Hepatocyte (in vitro differentiated cells): ENCODE results near the gene SLC27A3. TPM values are rescaled to one million over a fixed set of nuclear protein-coding genes. Genes with fewer than 3 reads are reported as not detected.

Experiments used
- DNase-seq: peaks from one replicate; pipeline ENCODE4 v3.0.0-alpha.2; 2016; ENCODE audit warnings: low spot score
- H2AFZ ChIP-seq: fragments of 200-600 bp; sonication (generic); 2 replicates; pipeline ENCODE4 v1.6.0; 2016; ENCODE audit warnings: antibody characterized with exemption, mild to moderate bottlenecking
- H3K27ac ChIP-seq: fragments of 200-600 bp; sonication (generic); 2 replicates; pipeline ENCODE4 v1.5.1; 2016; ENCODE audit warnings: mild to moderate bottlenecking
- H3K27me3 ChIP-seq: fragments of 200-600 bp; sonication (generic); 2 replicates; pipeline ENCODE4 v1.6.1; 2016
- H3K36me3 ChIP-seq: fragments of 200-600 bp; sonication (generic); replicated peaks from 2 replicates; pipeline ENCODE4 v1.5.1; 2016; ENCODE audit warnings: low read depth; ENCODE audit not compliant: insufficient read depth
- H3K4me1 ChIP-seq: fragments of 200-600 bp; sonication (generic); 2 replicates; pipeline ENCODE4 v1.5.1; 2016; ENCODE audit warnings: mild to moderate bottlenecking, moderate library complexity; ENCODE audit not compliant: insufficient read depth
- H3K4me2 ChIP-seq: fragments of 200-600 bp; sonication (generic); 2 replicates; pipeline ENCODE4 v1.6.0; 2016
- H3K4me3 ChIP-seq: fragments of 200-600 bp; sonication (generic); 2 replicates; pipeline ENCODE4 v1.5.1; 2016; ENCODE audit warnings: mild to moderate bottlenecking
- H3K79me2 ChIP-seq: fragments of 200-600 bp; sonication (generic); 2 replicates; pipeline ENCODE4 v1.6.0; 2017; ENCODE audit warnings: mild to moderate bottlenecking
- H3K9me2 ChIP-seq: fragments of 200-600 bp; sonication (generic); replicated peaks from 2 replicates; pipeline ENCODE4 v1.6.0; 2017; ENCODE audit warnings: mild to moderate bottlenecking; ENCODE audit not compliant: insufficient read depth
- H3K9me3 ChIP-seq: fragments of 200-600 bp; sonication (generic); 2 replicates; pipeline ENCODE4 v1.5.1; 2016; ENCODE audit warnings: low read depth, mild to moderate bottlenecking
- H4K20me1 ChIP-seq: fragments of 200-600 bp; sonication (generic); 2 replicates; pipeline ENCODE4 v1.6.0; 2016; ENCODE audit warnings: mild to moderate bottlenecking; ENCODE audit not compliant: insufficient read depth, poor library complexity, severe bottlenecking
- EZH2 ChIP-seq: fragments of 200-600 bp; sonication (generic); IDR thresholded peaks from 2 replicates; pipeline ENCODE4 v1.6.1; 2016; ENCODE audit warnings: antibody characterized with exemption, mild to moderate bottlenecking, borderline replicate concordance
- EZH2phosphoT487 ChIP-seq: fragments of 200-600 bp; sonication (generic); IDR thresholded peaks from one replicate; pipeline ENCODE4 v1.6.1; 2018; ENCODE audit warnings: antibody characterized with exemption, mild to moderate bottlenecking, low read depth, moderate library complexity; ENCODE audit not compliant: unreplicated experiment, severe bottlenecking
- WGBS: methylation state at CpG from one replicate; pipeline ENCODE4 v1.1.6; 2016; ENCODE audit warnings: low lambda C conversion rate; ENCODE audit errors: missing lambda C conversion rate; 5-methylcytosine and 5-hydroxymethylcytosine counted together
- polyA plus RNA-seq: library from polyadenylated mRNA; unstranded; fragments of >200 nt; fragmentation: Nextera tagmentation; extraction: Ambion mirVana; gene quantifications from 2 replicates; pipeline ENCODE4 v1.2.1, GENCODE V29; 2016
- total RNA-seq: library from RNA; depleted of rRNA; stranded (reverse); fragments of >200 nt; gene quantifications from 2 replicates; pipeline ENCODE4 v1.2.3, GENCODE V29; 2014
- TF ChIP-seq, protein P1 (sequence below): fragments of 200-600 bp; sonication (generic); IDR thresholded peaks from 2 replicates; pipeline ENCODE4 v1.5.1; 2016; ENCODE audit warnings: antibody characterized with exemption, mild to moderate bottlenecking; ENCODE audit not compliant: poor library complexity

SLC27A3 gene, protein sequence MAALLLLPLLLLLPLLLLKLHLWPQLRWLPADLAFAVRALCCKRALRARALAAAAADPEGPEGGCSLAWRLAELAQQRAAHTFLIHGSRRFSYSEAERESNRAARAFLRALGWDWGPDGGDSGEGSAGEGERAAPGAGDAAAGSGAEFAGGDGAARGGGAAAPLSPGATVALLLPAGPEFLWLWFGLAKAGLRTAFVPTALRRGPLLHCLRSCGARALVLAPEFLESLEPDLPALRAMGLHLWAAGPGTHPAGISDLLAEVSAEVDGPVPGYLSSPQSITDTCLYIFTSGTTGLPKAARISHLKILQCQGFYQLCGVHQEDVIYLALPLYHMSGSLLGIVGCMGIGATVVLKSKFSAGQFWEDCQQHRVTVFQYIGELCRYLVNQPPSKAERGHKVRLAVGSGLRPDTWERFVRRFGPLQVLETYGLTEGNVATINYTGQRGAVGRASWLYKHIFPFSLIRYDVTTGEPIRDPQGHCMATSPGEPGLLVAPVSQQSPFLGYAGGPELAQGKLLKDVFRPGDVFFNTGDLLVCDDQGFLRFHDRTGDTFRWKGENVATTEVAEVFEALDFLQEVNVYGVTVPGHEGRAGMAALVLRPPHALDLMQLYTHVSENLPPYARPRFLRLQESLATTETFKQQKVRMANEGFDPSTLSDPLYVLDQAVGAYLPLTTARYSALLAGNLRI
- total RNA-seq (21.5 and 22.8 TPM in 2 replicates), polyA plus RNA-seq (37.2 and 38.1 TPM in 2 replicates)

DNA sequence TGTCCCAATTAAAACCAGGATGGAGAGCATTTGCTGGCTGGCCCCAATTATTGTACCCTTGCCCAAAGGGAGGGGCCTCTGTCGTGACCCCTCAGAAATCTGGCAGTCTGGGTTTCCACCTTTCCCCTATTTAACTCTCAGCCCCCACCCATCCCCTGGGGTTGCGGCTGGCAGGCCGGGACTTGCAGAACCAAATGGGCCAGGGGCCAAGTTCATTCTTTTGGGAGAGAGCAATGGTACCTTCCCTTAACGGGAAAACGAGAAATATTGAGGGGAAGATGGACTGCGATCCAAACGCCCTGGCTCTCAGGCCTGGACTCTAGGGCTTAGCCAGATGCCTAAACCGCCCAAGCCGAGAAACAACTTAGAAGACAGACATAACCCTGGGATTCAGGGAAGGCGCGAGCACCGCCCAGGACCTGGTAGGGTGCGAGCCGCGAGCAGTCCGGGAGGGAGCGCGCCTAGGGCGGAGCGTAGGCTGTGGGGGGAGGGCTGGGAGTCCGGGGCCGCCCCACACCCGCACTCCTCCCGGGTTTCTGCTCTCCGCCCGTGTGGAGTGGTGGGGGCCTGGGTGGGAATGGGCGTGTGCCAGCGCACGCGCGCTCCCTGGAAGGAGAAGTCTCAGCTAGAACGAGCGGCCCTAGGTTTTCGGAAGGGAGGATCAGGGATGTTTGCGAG lies at the start of gene SLC27A3:
Gene SLC27A3, plus strand, starts transcription at position 628 of the 678 bp plus-strand sequence. CDS start 91 bp downstream, outside the sequence.
- H3K4me3 ChIP-seq = peak within 1 kb of the TSS; percentile 94
- H3K4me1 ChIP-seq = peaks cover 25% of the 10 kb centered on the region
- H3K27me3 ChIP-seq = no peaks in the 10 kb centered on the region
- H3K36me3 ChIP-seq = no peaks in the 10 kb centered on the region
- H3K4me2 ChIP-seq = peak within 1 kb of the TSS; percentile 98
- H4K20me1 ChIP-seq = no peaks in the 10 kb centered on the region
- H3K9me3 ChIP-seq = no peaks in the 10 kb centered on the region
- DNase-seq = peak; percentile 79
- H3K9me2 ChIP-seq = no peaks in the 10 kb centered on the region
- 10% methylated on average over 22 of the region's 35 CpGs for WGBS
- TF ChIP-seq, protein P1, sequence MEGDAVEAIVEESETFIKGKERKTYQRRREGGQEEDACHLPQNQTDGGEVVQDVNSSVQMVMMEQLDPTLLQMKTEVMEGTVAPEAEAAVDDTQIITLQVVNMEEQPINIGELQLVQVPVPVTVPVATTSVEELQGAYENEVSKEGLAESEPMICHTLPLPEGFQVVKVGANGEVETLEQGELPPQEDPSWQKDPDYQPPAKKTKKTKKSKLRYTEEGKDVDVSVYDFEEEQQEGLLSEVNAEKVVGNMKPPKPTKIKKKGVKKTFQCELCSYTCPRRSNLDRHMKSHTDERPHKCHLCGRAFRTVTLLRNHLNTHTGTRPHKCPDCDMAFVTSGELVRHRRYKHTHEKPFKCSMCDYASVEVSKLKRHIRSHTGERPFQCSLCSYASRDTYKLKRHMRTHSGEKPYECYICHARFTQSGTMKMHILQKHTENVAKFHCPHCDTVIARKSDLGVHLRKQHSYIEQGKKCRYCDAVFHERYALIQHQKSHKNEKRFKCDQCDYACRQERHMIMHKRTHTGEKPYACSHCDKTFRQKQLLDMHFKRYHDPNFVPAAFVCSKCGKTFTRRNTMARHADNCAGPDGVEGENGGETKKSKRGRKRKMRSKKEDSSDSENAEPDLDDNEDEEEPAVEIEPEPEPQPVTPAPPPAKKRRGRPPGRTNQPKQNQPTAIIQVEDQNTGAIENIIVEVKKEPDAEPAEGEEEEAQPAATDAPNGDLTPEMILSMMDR = no peak
- TF ChIP-seq EZH2phosphoT487 = no peak
- TF ChIP-seq EZH2 = no peak
- peak within 1 kb of the TSS; percentile 96 for H2AFZ ChIP-seq
- peaks cover 12% of the 10 kb centered on the region for H3K79me2 ChIP-seq
- H3K27ac ChIP-seq = peak within 1 kb of the TSS; percentile 94

DNA sequence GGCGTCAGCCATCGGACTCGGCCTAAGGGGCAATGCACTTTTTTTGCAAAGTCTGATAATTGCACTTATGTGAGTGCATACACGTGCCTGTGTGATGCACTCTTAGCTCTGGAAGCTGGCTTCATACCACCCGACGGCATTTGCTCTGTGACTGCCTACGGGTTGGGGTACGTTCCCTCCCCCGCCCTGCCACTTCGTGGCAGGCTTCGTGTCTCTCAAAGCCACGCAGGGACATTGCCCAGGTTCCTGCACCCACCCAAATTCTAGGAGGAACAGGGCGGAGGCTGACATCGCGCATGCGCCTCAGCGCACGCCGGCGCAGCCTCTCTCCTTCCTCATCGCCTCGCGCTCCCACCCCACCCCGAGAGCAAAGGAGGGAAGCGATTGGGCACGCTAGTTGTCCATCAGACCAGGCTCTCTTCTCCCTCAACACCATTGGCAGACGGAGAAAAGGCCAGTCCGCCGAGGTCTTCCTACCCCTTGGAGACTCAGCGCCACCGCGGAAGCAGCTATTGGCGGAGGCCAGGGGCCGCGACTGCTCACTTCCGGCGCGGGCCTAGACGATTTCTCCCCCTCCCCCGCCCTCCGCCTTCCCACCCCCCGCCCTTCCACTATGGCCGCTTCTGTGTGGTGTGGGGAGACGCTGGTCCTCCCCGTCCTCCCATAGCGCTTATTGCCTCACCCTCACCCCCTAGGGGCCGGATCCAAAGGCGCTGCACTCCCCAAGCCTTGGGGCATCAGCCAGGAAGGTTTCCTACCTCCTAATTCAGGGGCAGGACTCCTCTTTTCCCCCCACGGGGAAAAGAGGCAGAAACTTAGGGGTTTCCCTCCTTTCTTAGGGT lies 47.5 kb upstream of the SLC27A3 start, which contains the start of gene INTS3:
Gene INTS3, plus strand, starts transcription at position 588 of the 842 bp plus-strand sequence. CDS start 585 bp downstream, outside the sequence.
- Histone ChIP-seq H3K4me1 (peaks cover 17% of the 10 kb centered on the region), H3K27me3 (no peaks in the 10 kb centered on the region), H4K20me1 (no peaks in the 10 kb centered on the region), H3K4me3 (peak within 1 kb of the TSS; percentile 43), H3K9me2 (no peaks in the 10 kb centered on the region), H2AFZ (peak within 1 kb of the TSS; percentile 78), H3K4me2 (peak within 1 kb of the TSS; percentile 89), H3K27ac (peak within 1 kb of the TSS; percentile 93), H3K9me3 (no peaks in the 10 kb centered on the region), H3K79me2 (peaks cover 38% of the 10 kb centered on the region), H3K36me3 (no peaks in the 10 kb centered on the region)
- TF ChIP-seq, protein P1 = no peak
- TF ChIP-seq EZH2 (no peak), EZH2phosphoT487 (no peak)
- 4% methylated on average over 34 of the region's 49 CpGs for WGBS
- DNase-seq = peak; percentile 99

DNA sequence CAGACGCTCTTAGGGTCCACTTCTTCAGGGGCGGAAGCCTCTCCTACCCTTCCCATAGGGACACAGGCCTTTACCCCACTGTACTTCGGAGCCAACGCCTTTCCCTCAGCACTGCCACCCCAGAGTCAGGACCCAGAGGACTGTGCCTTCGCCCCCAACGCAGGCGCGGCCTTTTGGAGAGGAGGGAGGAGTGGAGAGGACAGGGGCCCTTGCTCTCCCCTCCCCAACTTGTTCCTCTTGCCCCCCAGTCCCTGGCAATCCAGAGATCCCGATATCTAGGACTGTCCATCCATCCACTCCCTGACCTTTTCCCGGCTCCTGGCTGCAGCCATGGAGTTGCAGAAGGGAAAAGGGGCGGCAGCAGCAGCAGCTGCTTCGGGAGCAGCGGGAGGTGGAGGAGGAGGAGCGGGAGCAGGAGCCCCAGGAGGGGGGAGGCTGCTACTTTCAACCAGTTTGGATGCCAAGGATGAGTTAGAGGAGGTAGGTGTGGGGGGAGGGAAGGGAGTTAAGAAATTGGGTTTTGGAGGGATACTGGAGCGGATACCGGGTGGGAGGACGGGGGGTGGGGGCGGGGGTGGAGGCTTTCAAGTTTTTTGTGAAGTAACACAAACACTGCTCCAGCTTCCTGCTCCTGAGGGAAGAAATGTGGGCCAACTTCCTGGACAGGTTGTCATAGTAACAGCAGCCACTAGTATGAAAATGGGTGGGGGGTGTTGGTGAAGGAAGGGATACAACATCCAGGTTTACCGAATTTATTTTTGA lies 46.7 kb upstream of the SLC27A3 start:
- peak; percentile 66 for DNase-seq
- under 1% methylated on average over 19 of the region's 19 CpGs for WGBS
- peak overlapping the region; percentile 89 for H3K4me2 ChIP-seq
- H2AFZ ChIP-seq = peak overlapping the region; percentile 50
- no peaks in the 10 kb centered on the region for H3K9me2 ChIP-seq
- H3K9me3 ChIP-seq = no peaks in the 10 kb centered on the region
- no peaks in the 10 kb centered on the region for H3K36me3 ChIP-seq
- peaks cover 45% of the 10 kb centered on the region for H3K79me2 ChIP-seq
- peak overlapping the region; percentile 93 for H3K27ac ChIP-seq
- TF ChIP-seq, protein P1 = no peak
- TF ChIP-seq EZH2phosphoT487 (no peak), EZH2 (no peak)
- H3K4me3 ChIP-seq = peak overlapping the region; percentile 43
- no peaks in the 10 kb centered on the region for H3K27me3 ChIP-seq
- H4K20me1 ChIP-seq = no peaks in the 10 kb centered on the region
- H3K4me1 ChIP-seq = peaks cover 17% of the 10 kb centered on the region
